MCF 10A (cell line): ENCODE results near the gene SPI1. TPM values are rescaled to one million over a fixed set of nuclear protein-coding genes. Genes with fewer than 3 reads are reported as not detected.

Experiments used
- BruUV-seq: library from RNA; stranded (reverse); fragments of 400-500 nt; replicated peaks from 2 replicates; lab custom pipeline; 2021; lab: Mats Ljungman, UMichigan
- CTCF ChIA-PET: fragments of 300-600 bp; sonication (Branson Sonifier 250); formaldehyde crosslinking; extraction: SDS; loops from one replicate; lab custom pipeline; 2021; ENCODE audit warnings: antibody characterized with exemption, inconsistent platforms; lab: Yijun Ruan, JAX
- POLR2A ChIA-PET: fragments of 300-600, 350-650 bp; sonication (Branson Sonifier 250); formaldehyde crosslinking; extraction: SDS; loops from one replicate; lab custom pipeline; 2020; ENCODE audit warnings: antibody characterized with exemption, inconsistent platforms; lab: Yijun Ruan, JAX
- DNase-seq: peaks from one replicate; pipeline ENCODE4 v3.0.0-alpha.2; 2018; ENCODE audit not compliant: unreplicated experiment
- H3K27ac Mint-ChIP-seq: one replicate; pipeline ENCODE4 v1.8.0; 2022; ENCODE audit warnings: mild to moderate bottlenecking, low read depth, mixed read lengths; ENCODE audit not compliant: unreplicated experiment
- H3K27me3 Mint-ChIP-seq: one replicate; pipeline ENCODE4 v1.8.0; 2022; ENCODE audit warnings: mixed read lengths; ENCODE audit not compliant: insufficient read depth, unreplicated experiment
- H3K36me3 Mint-ChIP-seq: one replicate; pipeline ENCODE4 v1.8.0; 2022; ENCODE audit warnings: mild to moderate bottlenecking, moderate library complexity, mixed read lengths; ENCODE audit not compliant: insufficient read depth, unreplicated experiment
- H3K4me1 Mint-ChIP-seq: one replicate; pipeline ENCODE4 v1.8.0; 2022; ENCODE audit warnings: mixed read lengths; ENCODE audit not compliant: insufficient read depth, unreplicated experiment
- H3K4me3 Mint-ChIP-seq: one replicate; pipeline ENCODE4 v1.8.0; 2022; ENCODE audit warnings: mild to moderate bottlenecking, moderate library complexity, mixed read lengths; ENCODE audit not compliant: unreplicated experiment
- H3K9me3 Mint-ChIP-seq: one replicate; pipeline ENCODE4 v1.8.0; 2022; ENCODE audit warnings: mixed read lengths; ENCODE audit not compliant: unreplicated experiment
- CTCF ChIP-seq: fragments of 200-600 bp; IDR thresholded peaks from one replicate; pipeline ENCODE4 v1.8.0; 2022; ENCODE audit warnings: antibody characterized with exemption, mild to moderate bottlenecking; ENCODE audit not compliant: unreplicated experiment
- intact Hi-C: fragments of 100-400 bp; cut with micrococcal nuclease; formaldehyde crosslinking; loops from 2 replicates; pipeline ENCODE4 v1.14.1; 2022
- total RNA-seq: library from RNA; stranded (reverse); gene quantifications from 2 replicates; pipeline ENCODE4 v1.2.3, GENCODE V29; 2022

The SPI1 gene
- total RNA-seq, 1 experiment from 2014 or later: not detected

DNA sequence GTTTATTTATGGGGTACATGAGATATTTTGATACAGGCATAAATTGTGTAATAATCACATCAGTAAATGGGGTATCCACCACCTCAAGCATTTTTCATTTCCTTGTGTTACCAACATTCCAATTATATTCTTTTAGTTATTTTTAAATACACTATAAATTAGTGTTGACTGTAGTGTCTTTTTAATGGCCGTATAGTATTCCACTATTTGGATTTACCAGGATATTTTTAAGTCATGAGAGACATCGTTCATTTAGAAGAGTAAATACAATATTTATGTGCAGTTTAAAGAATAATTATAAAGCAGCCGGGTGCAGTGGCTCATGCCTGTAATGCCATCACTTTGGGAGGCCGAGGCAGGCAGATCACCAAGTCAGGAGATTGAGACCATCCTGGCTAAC, 6.2 kb upstream of the SPI1 start:
- Mint-ChIP-seq H3K36me3 (peaks cover 6% of the 10 kb centered on the region), H3K4me3 (no peak overlapping the region), H3K27me3 (no peaks in the 10 kb centered on the region), H3K27ac (no peak overlapping the region), H3K9me3 (no peaks in the 10 kb centered on the region), H3K4me1 (no peaks in the 10 kb centered on the region)
- ChIA-PET CTCF (interaction anchor here (1.0 kb wide), 1 partner anchor 10 kb away, joined by 3 read pairs; no protein-coding TSS in a partner anchor), POLR2A (interaction anchor here (0.6 kb wide), 1 partner anchor 8 kb away, joined by 3 read pairs; no protein-coding TSS in a partner anchor)
- no peak for DNase-seq
- no peak for TF ChIP-seq CTCF
- intact Hi-C loops: no loop called here
- BruUV-seq: no TSS peak

DNA sequence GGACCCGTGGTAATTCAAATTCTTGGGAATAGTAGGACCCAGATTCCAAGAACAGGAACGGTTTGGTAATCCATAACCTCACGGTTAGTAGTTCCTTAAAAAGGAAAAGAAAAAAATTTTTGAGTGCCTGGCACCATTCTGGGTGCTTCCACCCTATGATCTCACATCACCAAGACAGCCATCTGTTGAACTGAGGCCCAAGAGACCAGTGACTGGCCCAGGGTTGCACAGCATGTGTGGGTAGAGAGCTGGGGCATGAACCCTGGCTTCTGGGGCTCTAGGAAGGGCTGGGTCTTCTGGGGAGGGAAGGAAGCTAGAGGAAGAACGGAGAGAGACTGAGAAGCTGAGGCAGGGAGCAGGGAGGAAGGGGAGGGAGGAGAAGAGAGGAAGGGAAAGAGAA, 4.7 kb upstream of the SPI1 start:
- Mint-ChIP-seq H3K4me1 (no peaks in the 10 kb centered on the region), H3K27ac (no peak overlapping the region), H3K27me3 (no peaks in the 10 kb centered on the region), H3K36me3 (no peaks in the 10 kb centered on the region), H3K4me3 (no peak overlapping the region), H3K9me3 (no peaks in the 10 kb centered on the region)
- no peak for DNase-seq
- BruUV-seq: no TSS peak
- intact Hi-C loops: no loop called here
- POLR2A ChIA-PET: interaction anchor here (0.6 kb wide), 1 partner anchor 36 kb away, joined by 3 read pairs; no protein-coding TSS in a partner anchor
- no peak for TF ChIP-seq CTCF
- CTCF ChIA-PET: interaction anchor here (1.7 kb wide), 1 partner anchor 10 kb away, joined by 7 read pairs; no protein-coding TSS in a partner anchor

- Mint-ChIP-seq H3K27me3 (no peaks in the 10 kb centered on the region), H3K36me3 (no peaks in the 10 kb centered on the region), H3K9me3 (no peaks in the 10 kb centered on the region), H3K4me3 (no peak overlapping the region), H3K27ac (no peak overlapping the region), H3K4me1 (peaks cover 9% of the 10 kb centered on the region)
- DNase-seq: no peak
- TF ChIP-seq CTCF: no peak
- intact Hi-C loops: no loop called here
- CTCF ChIA-PET: interaction anchor here (0.6 kb wide), 1 partner anchor 18 kb away, joined by 3 read pairs; no protein-coding TSS in a partner anchor
- no TSS peak for BruUV-seq
- POLR2A ChIA-PET: no interaction called here
Observed at GRCh38 chr11:47380078-47380477, 1.7 kb upstream of the SPI1 start.

GRCh38 chr11:47379317-47379716, 970 bp upstream of the SPI1 start:
- Mint-ChIP-seq H3K36me3 (no peaks in the 10 kb centered on the region), H3K4me1 (peaks cover 9% of the 10 kb centered on the region), H3K27me3 (no peaks in the 10 kb centered on the region), H3K27ac (no peak overlapping the region), H3K9me3 (no peaks in the 10 kb centered on the region), H3K4me3 (no peak overlapping the region)
- POLR2A ChIA-PET: interaction anchor here (0.7 kb wide), 1 partner anchor 201 kb away, joined by 3 read pairs; no protein-coding TSS in a partner anchor
- no TSS peak for BruUV-seq
- intact Hi-C loops: no loop called here
- CTCF ChIA-PET: interaction anchor here (0.6 to 1.6 kb wide), 3 partner anchors 10 to 163 kb away, joined by 3 to 4 read pairs (median 3); no protein-coding TSS in a partner anchor
- no peak for DNase-seq
- TF ChIP-seq CTCF: no peak
